Measurements from ENCODE around the gene PAOX.

DNA sequence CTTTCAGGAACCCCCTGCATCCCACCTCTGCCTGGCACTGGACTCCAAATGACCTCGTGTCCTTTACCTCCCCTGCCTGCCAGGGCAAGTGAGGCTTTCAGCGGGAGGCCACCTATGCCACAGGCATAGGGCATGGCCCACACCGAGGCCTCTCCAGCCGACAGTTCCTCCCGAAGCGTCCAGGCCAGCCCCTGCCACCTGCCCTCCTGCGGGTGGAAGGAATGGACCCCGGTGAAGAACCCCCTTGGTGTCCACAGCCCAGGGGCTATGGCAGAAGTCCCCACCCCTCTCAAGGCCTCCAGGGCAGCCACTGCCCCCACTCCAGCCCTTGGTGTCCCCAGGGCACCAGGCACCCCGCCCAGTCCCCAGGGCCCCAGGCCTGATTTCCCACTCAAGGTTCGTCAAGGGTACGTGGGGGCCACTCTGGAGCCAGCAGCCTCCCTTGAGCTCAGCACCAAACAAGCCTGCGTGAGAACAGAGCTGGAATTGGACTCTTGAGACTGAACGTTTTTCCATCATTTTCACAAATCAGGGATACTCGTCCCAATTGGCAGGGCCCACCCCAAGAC, 24.3 kb upstream of the PAOX start:
- TF ChIP-seq, protein P1, sequence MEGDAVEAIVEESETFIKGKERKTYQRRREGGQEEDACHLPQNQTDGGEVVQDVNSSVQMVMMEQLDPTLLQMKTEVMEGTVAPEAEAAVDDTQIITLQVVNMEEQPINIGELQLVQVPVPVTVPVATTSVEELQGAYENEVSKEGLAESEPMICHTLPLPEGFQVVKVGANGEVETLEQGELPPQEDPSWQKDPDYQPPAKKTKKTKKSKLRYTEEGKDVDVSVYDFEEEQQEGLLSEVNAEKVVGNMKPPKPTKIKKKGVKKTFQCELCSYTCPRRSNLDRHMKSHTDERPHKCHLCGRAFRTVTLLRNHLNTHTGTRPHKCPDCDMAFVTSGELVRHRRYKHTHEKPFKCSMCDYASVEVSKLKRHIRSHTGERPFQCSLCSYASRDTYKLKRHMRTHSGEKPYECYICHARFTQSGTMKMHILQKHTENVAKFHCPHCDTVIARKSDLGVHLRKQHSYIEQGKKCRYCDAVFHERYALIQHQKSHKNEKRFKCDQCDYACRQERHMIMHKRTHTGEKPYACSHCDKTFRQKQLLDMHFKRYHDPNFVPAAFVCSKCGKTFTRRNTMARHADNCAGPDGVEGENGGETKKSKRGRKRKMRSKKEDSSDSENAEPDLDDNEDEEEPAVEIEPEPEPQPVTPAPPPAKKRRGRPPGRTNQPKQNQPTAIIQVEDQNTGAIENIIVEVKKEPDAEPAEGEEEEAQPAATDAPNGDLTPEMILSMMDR (IDR thresholded peaks at IDR 0.05), result no peak
- TF ChIP-seq POLR2A (IDR thresholded peaks at IDR 0.05), result no peak

Measured in testis (tissue), 2 donors.